Measurements from ENCODE around the gene ZNF717.

The ZNF717 gene

GRCh38 chr3:75692061-75692460 lies 93.3 kb downstream of the ZNF717 start:
- Histone ChIP-seq H2AFZ (ENCODE audit: low read depth, low read length) (no peak overlapping the region), H3K27me3 (ENCODE audit: insufficient read depth, low read length) (no peaks in the 10 kb centered on the region), H3K4me3 (ENCODE audit: low read length) (no peak overlapping the region), H3K4me1 (ENCODE audit: insufficient read depth, low read length) (no peaks in the 10 kb centered on the region), H3K9me3 (ENCODE audit: low read length) (no peaks in the 10 kb centered on the region), H3K36me3 (ENCODE audit: insufficient read depth, low read length) (no peaks in the 10 kb centered on the region)

GRCh38 chr3:75687323-75687722 lies 98.0 kb downstream of the ZNF717 start:
- no peaks in the 10 kb centered on the region for H3K9me3 ChIP-seq (ENCODE audit: low read length)
- H3K36me3 ChIP-seq (ENCODE audit: insufficient read depth, low read length) = no peaks in the 10 kb centered on the region
- no peaks in the 10 kb centered on the region for H3K4me1 ChIP-seq (ENCODE audit: insufficient read depth, low read length)
- H2AFZ ChIP-seq (ENCODE audit: low read depth, low read length) = no peak overlapping the region
- H3K27me3 ChIP-seq (ENCODE audit: insufficient read depth, low read length) = no peaks in the 10 kb centered on the region
- H3K4me3 ChIP-seq (ENCODE audit: low read length) = no peak overlapping the region

Data from neuron (in vitro differentiated cells).